ENCODE data around the gene VDAC1. TPM values are rescaled to one million over a fixed set of nuclear protein-coding genes. Genes with fewer than 3 reads are reported as not detected.

The VDAC1 gene
- total RNA-seq, 1 donor from 2014 or later: 165 TPM

DNA sequence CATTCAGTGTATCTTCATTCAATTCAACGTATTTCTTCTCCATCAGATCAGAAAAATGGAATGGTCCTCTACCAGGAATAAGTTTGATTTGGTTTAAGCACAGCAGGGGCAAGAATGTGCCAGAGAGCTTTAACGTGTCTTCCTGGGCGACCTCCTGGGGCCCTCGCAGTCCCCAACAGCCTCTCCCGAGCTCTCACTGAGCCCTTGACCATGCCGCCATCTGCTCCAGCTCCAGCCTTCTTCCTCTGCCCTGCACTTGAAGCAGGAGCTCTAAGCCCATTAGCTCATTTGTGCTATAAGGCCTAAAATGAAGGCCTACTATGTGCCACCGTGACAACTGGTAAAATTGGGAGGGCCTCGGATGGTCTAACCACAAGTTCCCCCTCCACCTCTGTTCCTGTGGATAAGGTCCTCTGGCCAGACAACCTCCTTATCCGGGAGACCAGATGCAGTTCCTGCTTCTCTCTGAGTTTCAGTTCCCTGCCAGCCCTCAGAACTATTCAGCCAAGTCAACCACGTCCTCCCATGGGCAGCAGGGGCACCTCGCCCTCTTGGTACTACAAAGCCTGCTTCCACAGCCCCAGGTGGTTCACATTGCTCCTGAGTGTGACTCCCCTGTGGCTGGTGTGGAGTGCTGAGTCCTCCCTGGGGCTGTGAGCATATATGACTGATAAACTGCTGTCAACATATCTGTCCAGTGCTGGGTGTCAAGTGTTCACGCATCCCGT lies 72.2 kb downstream of the VDAC1 start:
- Mint-ChIP-seq H3K4me3 (ENCODE audit: unreplicated experiment) (no peak overlapping the region), H3K27me3 (ENCODE audit: unreplicated experiment) (peaks cover 7% of the 10 kb centered on the region), H3K9me3 (ENCODE audit: unreplicated experiment) (no peaks in the 10 kb centered on the region), H3K36me3 (ENCODE audit: low read depth, unreplicated experiment) (no peaks in the 10 kb centered on the region), H3K4me1 (ENCODE audit: unreplicated experiment) (peaks cover 4% of the 10 kb centered on the region), H3K27ac (ENCODE audit: unreplicated experiment) (no peak overlapping the region)
- TF ChIP-seq, protein P1, sequence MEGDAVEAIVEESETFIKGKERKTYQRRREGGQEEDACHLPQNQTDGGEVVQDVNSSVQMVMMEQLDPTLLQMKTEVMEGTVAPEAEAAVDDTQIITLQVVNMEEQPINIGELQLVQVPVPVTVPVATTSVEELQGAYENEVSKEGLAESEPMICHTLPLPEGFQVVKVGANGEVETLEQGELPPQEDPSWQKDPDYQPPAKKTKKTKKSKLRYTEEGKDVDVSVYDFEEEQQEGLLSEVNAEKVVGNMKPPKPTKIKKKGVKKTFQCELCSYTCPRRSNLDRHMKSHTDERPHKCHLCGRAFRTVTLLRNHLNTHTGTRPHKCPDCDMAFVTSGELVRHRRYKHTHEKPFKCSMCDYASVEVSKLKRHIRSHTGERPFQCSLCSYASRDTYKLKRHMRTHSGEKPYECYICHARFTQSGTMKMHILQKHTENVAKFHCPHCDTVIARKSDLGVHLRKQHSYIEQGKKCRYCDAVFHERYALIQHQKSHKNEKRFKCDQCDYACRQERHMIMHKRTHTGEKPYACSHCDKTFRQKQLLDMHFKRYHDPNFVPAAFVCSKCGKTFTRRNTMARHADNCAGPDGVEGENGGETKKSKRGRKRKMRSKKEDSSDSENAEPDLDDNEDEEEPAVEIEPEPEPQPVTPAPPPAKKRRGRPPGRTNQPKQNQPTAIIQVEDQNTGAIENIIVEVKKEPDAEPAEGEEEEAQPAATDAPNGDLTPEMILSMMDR (IDR thresholded peaks at IDR 0.05; ENCODE audit: unreplicated experiment): no peak
- DNase-seq (ENCODE audit: low spot score): no peak

DNA sequence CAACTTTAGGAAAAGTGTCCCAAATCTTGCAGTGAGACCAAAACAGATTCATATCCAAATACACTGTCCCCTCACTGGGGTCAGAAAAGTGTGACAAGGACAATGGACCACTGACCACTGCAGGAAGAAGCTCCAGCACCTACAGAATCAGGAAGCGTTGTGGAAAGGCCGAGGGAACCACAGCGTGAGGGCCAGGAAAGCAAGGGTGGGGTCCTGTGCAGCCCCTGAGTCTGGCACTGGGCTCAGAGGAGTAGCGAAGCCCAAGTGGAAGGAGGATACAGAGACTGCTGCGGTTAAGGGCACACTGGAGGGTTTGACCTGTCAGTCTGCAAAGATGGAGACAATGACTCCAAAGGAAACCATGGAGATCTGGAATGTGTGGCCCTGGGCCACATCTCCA lies 73.2 kb downstream of the VDAC1 start:
- TF ChIP-seq, protein P1 (IDR thresholded peaks at IDR 0.05; ENCODE audit: unreplicated experiment): no peak
- H3K9me3 Mint-ChIP-seq (ENCODE audit: unreplicated experiment): no peaks in the 10 kb centered on the region
- peaks cover 4% of the 10 kb centered on the region for H3K4me1 Mint-ChIP-seq (ENCODE audit: unreplicated experiment)
- DNase-seq (ENCODE audit: low spot score): no peak
- no peak overlapping the region for H3K27ac Mint-ChIP-seq (ENCODE audit: unreplicated experiment)
- no peak overlapping the region for H3K4me3 Mint-ChIP-seq (ENCODE audit: unreplicated experiment)
- H3K36me3 Mint-ChIP-seq (ENCODE audit: low read depth, unreplicated experiment): no peaks in the 10 kb centered on the region
- peaks cover 4% of the 10 kb centered on the region for H3K27me3 Mint-ChIP-seq (ENCODE audit: unreplicated experiment)

DNA sequence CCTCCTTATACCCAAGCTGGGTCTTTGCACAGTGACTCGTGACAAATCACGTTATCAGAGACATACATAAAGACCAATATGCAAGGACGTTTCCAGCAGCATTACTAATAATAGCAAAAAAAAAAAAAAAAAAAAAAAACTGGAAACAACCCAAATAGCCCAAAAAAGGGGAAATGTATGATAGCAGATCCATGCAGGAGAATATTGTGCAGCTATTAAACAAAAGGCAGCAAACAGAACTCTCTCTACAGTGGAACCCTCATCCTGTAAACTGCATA lies 74.0 kb downstream of the VDAC1 start:
- peaks cover 4% of the 10 kb centered on the region for H3K4me1 Mint-ChIP-seq (ENCODE audit: unreplicated experiment)
- H3K9me3 Mint-ChIP-seq (ENCODE audit: unreplicated experiment): no peaks in the 10 kb centered on the region
- H3K4me3 Mint-ChIP-seq (ENCODE audit: unreplicated experiment): no peak overlapping the region
- TF ChIP-seq, protein P1 (IDR thresholded peaks at IDR 0.05; ENCODE audit: unreplicated experiment): no peak
- H3K27me3 Mint-ChIP-seq (ENCODE audit: unreplicated experiment): peaks cover 4% of the 10 kb centered on the region
- H3K27ac Mint-ChIP-seq (ENCODE audit: unreplicated experiment): no peak overlapping the region
- no peaks in the 10 kb centered on the region for H3K36me3 Mint-ChIP-seq (ENCODE audit: low read depth, unreplicated experiment)
- no peak for DNase-seq (ENCODE audit: low spot score)

DNA sequence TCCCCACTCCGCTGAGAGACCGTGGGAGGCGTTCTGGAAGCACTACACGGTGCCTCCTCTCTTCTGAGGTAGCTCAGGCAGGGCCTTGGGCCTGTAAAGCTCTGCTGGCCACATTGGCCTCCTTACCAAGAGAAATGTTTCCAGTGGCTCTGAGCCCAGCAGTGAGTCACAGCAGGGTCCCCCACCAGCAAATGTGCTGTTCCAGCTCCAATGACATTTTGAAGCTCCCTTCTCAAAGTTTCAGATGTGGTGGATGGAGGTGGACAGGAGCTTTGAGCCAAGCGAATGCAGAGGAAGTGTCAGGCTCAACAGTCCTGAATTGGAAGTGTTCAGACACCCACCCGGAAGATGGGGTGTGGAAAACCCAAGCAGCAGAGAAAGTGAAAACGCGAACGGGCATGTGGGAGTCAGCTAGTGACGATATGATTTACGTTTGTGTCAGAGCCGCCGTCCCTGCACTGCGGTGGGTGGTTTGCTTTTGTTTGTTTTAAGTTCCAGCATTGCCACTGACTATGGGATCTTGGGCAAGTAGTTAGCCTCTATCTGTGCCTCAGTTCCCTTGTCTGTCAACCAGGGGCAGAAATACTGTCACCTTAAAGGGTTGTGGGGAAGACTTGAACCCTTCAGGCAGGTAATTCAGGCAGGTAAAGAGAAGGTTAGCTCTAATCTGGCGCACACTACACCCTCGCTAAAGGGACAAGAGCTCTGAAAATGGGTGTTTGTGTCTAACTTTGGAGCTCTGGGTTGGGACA lies 74.5 kb downstream of the VDAC1 start:
- no peaks in the 10 kb centered on the region for H3K36me3 Mint-ChIP-seq (ENCODE audit: low read depth, unreplicated experiment)

More for the DNA sequence above, 74.5 kb downstream of the VDAC1 start:
- Mint-ChIP-seq H3K4me1 (ENCODE audit: unreplicated experiment) (peaks cover 6% of the 10 kb centered on the region), H3K9me3 (ENCODE audit: unreplicated experiment) (no peaks in the 10 kb centered on the region), H3K4me3 (ENCODE audit: unreplicated experiment) (no peak overlapping the region), H3K27me3 (ENCODE audit: unreplicated experiment) (peaks cover 4% of the 10 kb centered on the region), H3K27ac (ENCODE audit: unreplicated experiment) (no peak overlapping the region)
- TF ChIP-seq, protein P1 (IDR thresholded peaks at IDR 0.05; ENCODE audit: unreplicated experiment): no peak
- DNase-seq (ENCODE audit: low spot score): no peak
